Lung microvascular endothelial cell (primary cell): ENCODE measurements around the gene GLUD2. TPM values are rescaled to one million over a fixed set of nuclear protein-coding genes. Genes with fewer than 3 reads are reported as not detected.
"Not testable (repeated sequence)": the region's sequence is repeated elsewhere in the genome, so short reads cannot be mapped to it uniquely, and the experiment has no call there.

Source experiments
- DNase-seq, 2 donors: peaks; one replicate each; pipeline versions ENCODE4 v3.0.0 to v3.0.0-alpha.2; 2010; ENCODE audit warnings: low read depth in 2 of 2
- total RNA-seq: library from RNA; depleted of rRNA; stranded (reverse); fragments of >200 nt; gene quantifications from 2 replicates; pipeline ENCODE4 v1.2.1, GENCODE V29; 2014

Gene GLUD2
- total RNA-seq: 0.44 and 0.79 TPM in 2 replicates

GRCh38 chrX:121047441-121048419 lies at the start of gene GLUD2:
TSS of gene GLUD2 (plus strand) at chrX:121047610. CDS start at chrX:121047685, 75 bp downstream.
- DNase-seq: peak; percentile 0 to 8

GRCh38 chrX:120999413-120999812 lies 48.0 kb upstream of the GLUD2 start:
- no peak for DNase-seq

- no peak for DNase-seq
Observed at GRCh38 chrX:121000589-121000988, 46.8 kb upstream of the GLUD2 start.

GRCh38 chrX:121008920-121009319 lies 38.5 kb upstream of the GLUD2 start:
- no peak for DNase-seq

GRCh38 chrX:121009764-121010163 lies 37.6 kb upstream of the GLUD2 start:
- no peak for DNase-seq

- DNase-seq: no peak
Observed at GRCh38 chrX:121010218-121010617, 37.2 kb upstream of the GLUD2 start.

- no peak for DNase-seq
Observed at GRCh38 chrX:121011254-121011653, 36.2 kb upstream of the GLUD2 start.

GRCh38 chrX:121013897-121014455 lies 33.4 kb upstream of the GLUD2 start:
- DNase-seq: no peak

GRCh38 chrX:121014826-121015225 lies 32.6 kb upstream of the GLUD2 start:
- no peak for DNase-seq

- DNase-seq: no peak
Observed at GRCh38 chrX:121028419-121028818, 19.0 kb upstream of the GLUD2 start.

GRCh38 chrX:121030083-121030482 lies 17.3 kb upstream of the GLUD2 start:
- DNase-seq: no peak

- DNase-seq: no peak
Observed at GRCh38 chrX:121032531-121032930, 14.9 kb upstream of the GLUD2 start.

- DNase-seq: no peak
Observed at GRCh38 chrX:121036137-121036536, 11.3 kb upstream of the GLUD2 start.

GRCh38 chrX:121036951-121037350 lies 10.5 kb upstream of the GLUD2 start:
- no peak for DNase-seq

- no peak for DNase-seq
Observed at GRCh38 chrX:121050781-121051180, 3.4 kb downstream of the GLUD2 start.

GRCh38 chrX:121052122-121052521 lies 4.7 kb downstream of the GLUD2 start:
- no peak for DNase-seq

- DNase-seq: no peak
Observed at GRCh38 chrX:121062289-121062688, 14.9 kb downstream of the GLUD2 start.

GRCh38 chrX:121064579-121064978 lies 17.2 kb downstream of the GLUD2 start:
- no peak for DNase-seq

- DNase-seq: not testable (repeated sequence)
Observed at GRCh38 chrX:121084247-121084646, 36.8 kb downstream of the GLUD2 start.

- DNase-seq: no peak
Observed at GRCh38 chrX:121084903-121085611, 37.6 kb downstream of the GLUD2 start.

- no peak for DNase-seq
Observed at GRCh38 chrX:121085612-121086010, 38.2 kb downstream of the GLUD2 start.

GRCh38 chrX:121093011-121093410 lies 45.6 kb downstream of the GLUD2 start:
- DNase-seq: no peak
